NCI-H146 treated with DMSO at 0.1 percent for 48 hours (cell line): Measurements from ENCODE around the gene NR5A2.

Source experiments
- DNase-seq: peaks from one replicate; lab custom pipeline; 2025; ENCODE audit not compliant: unreplicated experiment; lab: John Stamatoyannopoulos, UW

The NR5A2 gene

DNA sequence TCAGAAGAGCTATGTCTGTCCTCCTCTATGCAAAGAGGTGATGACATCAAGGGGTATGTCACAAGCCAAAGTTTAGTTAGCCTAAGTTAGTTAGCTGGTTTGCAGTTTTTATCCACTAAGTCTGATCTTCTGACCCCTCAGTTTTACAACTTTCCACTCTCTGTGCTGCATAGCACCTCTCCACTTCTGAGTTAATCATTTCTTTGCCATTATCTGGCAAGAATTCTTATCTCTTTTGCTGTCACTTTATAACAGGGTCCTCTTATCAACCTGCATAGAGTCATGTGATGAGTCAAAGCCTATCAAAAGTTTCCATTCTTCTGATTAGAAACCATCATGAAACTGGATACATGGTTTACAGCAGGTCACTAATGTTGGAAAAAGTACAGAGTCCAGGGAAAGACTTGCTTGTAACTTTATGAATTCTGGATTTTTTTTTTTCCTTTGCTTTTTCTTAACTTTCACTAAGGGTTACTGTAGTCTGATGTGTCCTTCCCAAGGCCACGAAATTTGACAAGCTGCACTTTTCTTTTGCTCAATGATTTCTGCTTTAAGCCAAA is at the start of gene NR5A2:
NR5A2 (plus strand) TSS at position 447 of the 560 bp plus-strand sequence. CDS start 138 bp downstream, outside the sequence.
- DNase-seq, result no peak

DNA sequence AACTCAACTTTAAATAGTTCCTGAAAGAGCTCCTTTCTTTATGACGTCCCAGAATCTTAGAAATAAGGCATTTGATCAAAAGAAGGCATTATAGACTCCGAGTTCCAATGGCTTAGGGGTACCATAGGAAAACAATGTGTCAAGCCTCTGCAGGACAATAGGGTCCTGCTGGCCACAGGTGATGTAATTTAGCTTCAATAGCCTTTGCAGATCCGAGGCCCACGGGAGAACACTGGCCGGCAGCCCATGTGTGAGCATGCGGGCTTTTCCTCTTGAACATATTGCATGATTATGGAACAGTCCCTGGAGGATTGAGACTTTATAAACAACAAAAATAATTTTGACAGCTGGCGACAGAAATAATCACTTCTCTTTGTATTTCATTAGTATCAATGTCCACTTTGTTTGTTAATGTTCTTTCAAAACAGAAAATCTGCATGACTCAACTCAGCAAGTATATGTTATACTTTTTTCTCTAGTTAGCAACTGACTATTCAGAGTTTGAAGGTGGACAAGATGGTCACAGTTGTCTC is 49.0 kb upstream of the NR5A2 start:
- DNase-seq, result no peak

DNA sequence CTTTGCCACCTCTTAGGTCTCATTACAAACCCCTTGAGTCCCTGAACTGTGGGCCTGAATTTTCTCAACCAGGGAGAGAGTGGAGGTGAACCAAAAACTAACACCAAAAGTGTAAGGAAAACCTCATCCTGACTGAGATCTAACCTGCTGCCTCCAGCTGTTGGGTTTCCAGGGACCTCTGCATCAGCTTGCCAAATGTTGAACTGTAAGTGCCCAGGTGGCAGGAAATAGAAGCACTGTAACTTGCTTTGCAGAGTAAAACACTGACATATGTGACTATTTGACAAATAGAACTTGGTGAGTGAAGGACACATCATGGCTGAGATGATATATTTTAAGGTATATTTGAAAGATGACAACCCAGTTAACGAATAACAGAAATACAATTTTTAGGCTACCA is 48.4 kb upstream of the NR5A2 start:
- DNase-seq, result no peak

DNA sequence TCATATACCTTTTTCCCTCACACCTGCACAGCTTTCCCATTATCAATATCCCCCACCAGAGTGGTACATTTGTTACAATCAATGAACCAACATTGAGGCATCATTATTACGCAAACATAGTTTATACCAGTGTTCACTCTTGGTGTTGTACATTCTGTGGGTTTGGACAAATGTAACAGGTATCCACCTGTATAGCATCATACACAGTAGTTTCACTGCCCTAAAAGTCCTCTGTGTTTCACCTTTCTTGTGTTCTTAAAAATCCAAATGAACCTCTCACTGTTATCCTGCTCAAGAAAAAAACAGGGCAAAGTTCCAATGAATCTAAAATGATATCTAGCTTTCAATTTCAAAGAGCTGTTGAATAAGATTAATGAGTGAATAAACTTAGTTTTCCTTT is 45.9 kb upstream of the NR5A2 start:
- no peak for DNase-seq

DNA sequence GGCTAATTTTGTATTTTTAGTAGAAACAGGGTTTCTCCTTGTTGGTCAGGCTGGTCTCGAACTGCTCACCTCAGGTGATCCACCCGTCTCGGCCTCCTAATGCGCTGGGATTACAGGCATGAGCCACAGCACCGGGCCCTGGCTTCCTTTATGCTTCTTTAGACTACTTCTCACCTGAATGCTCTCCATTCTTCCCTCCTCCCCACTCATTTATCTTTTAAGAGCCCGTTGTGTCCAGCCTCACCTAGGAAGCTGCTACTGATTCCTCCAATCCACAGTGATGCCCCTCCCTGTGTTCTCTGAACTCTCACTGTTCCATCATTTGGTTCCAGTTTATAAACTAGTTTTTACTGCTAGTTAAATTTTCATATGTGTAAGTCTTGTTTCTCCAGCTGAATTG is 44.9 kb upstream of the NR5A2 start:
- no peak for DNase-seq

DNA sequence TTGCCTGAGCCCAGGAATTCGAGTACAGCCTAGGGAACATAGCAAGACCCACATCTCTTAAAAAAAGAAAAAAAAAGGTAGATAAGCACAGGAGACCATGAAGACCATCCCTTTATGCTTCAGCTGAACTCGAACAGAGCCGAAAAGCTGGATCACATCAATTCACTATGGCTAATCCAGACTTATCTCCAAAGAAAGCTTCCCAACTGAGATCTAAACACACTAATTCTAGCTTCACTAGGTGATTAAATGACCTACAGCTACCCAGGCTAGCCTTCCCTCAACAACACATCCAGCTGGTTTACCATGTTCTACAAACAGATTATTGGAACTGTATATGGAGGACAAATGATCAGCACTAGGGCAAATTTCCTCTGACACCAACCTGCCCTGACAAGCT is 44.0 kb upstream of the NR5A2 start:
- no peak for DNase-seq

DNA sequence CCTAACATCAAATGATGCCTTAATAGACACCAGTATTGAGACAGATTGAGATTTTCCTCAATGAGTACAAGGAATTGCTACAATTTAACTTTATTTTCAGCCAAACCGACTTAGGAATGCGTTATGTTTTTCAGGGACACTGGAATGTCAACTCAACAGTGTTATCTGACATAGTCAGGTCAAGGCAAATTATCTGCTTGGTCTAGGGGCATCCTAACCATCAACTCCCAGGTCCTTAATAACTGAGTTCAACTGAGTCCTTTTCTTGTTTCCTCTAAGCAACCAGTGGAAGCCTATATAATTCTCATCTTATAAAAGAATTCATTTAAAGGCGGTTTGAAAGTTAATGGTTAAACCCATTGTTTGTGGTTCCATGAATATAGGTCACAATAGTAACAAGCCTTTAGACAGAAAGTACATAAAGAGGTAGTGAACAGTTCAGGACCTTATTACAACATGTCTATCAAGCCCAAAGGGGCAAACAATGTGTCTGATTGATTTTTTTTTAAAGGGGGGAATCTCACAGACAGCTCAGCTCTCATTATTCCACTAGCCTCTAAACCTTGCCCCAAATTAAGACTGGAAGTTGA is 32.3 kb upstream of the NR5A2 start:
- DNase-seq, result no peak

DNA sequence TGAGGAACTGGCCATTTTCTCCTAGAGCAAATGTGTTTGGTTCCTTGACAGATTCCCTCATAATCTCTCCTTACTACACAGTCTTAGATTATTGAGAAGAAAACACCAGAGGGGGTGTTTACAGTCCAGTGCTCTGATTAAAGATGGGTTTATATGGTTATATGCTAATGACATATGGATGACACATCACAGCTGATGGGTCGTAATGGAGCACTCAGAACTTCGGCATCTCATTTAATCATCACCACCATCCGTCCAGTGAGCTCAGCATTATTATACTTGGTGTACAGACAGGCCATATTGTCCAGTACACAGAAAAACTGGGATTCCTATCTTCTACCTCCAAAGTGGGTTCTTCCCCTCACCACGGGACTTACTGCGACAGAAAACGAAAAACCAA is 22.3 kb upstream of the NR5A2 start:
- DNase-seq, result no peak

DNA sequence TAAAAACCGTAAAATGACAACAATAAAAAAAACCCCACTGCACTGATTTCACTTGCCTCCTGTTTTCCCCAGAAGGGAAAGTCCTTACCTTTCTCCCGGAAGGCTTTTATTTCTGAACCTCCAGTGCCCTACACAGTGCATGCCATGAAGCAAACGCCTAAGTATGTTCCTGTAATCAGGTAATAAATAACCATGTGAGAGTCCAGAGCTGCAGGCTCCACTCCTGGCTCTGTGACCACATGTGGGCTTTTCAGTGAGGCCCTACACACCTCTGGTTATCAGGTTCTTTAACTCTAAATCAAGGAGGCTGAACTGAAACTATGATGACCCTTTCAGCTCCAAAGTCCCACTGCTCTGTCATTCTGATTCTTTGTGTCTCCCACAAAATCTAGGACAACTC is 20.8 kb upstream of the NR5A2 start:
- no peak for DNase-seq

DNA sequence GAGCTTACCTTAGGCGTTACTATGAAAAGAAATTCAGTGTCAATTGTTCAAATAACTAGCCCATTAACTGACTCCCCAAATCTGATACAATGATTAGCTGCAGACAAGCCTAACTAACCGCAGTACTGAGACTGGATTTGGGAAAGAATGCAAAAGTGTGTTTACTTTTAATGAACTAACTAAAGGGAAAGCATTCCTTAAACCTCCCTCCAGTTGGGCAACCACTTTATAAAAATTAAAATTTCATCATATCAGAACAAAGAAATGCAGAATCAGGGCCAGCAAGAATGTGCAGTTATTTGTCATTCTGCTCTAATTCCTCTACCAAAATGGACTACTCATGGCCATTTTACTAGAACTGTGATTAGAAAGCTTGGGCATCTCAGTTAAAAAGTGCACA is 11.7 kb upstream of the NR5A2 start:
- DNase-seq, result no peak

DNA sequence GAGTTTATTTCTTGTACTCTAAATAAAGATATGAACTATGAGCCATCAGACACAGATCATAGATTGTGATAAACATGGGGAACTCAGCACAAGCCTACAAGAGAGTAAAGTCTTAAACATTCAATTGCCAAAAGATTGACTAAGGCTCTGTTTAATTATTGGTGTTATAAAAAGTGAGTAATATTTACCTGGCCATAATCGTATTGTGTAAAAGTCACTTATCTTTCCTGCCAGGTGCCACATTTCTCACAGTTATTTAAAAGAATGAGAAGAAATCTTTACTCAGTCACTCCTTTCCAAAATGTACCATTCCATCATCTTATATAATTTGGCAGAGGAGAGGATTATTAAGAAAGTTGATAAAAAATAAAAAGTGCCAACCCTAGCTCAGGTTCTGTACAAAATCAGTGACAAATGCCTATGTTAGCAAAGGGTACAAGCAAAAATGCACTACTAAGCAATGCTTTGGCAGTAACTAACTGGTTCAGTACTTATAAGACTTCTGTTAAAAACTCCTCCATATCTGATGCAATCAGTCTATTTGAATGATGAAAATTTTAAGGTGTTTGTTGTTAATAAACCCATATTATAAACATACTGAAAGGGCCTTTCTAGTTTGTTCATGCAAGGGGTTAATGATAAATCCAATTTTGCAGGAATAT is 5.8 kb upstream of the NR5A2 start:
- no peak for DNase-seq

DNA sequence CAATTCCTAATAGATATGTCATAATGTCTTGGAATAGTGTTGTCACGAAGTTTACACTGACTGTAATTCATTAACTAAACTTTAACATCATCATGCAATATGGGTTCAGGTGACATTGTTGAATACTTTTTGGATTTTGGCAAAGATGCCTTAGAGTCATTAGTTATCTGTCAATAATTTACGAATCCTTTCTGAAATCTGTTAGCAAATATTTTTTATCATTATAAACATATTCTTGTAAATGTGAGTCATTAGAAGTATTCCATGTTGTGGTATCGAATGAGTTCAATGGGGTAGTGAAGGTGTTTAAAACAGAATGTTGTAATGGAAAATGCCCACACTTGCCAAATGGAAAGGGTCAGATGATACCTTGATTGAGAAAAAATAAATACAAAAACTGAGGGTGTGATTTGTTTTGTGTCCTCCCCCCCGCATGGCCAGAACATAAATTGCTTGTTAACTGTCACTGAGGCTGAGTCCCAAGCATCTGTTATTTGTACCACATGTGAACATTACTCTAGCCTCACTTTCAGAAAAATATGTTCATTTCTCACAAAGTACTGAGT is 5.2 kb upstream of the NR5A2 start:
- no peak for DNase-seq

DNA sequence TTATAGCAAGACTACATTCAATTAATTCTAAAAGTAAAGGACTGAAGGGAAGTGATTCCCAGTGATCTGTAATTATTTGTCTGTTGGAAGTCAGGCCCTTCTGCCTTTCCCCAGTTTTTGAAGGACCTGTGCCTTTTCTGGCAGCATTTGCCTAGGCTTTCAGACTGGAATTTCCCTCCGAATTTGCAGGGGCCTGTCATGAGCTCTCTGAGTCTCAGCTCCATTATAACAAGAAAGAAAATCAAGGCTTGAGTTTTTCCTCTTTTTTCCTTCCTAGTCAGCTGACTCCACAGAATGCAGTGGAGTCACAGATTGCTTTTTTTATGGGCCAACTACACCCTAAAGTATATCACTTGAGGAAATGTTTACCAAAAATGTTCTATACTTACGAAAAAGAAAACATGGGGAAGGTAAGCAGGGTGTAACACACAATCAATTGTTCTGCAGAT is 1.1 kb downstream of the NR5A2 start:
- no peak for DNase-seq

DNA sequence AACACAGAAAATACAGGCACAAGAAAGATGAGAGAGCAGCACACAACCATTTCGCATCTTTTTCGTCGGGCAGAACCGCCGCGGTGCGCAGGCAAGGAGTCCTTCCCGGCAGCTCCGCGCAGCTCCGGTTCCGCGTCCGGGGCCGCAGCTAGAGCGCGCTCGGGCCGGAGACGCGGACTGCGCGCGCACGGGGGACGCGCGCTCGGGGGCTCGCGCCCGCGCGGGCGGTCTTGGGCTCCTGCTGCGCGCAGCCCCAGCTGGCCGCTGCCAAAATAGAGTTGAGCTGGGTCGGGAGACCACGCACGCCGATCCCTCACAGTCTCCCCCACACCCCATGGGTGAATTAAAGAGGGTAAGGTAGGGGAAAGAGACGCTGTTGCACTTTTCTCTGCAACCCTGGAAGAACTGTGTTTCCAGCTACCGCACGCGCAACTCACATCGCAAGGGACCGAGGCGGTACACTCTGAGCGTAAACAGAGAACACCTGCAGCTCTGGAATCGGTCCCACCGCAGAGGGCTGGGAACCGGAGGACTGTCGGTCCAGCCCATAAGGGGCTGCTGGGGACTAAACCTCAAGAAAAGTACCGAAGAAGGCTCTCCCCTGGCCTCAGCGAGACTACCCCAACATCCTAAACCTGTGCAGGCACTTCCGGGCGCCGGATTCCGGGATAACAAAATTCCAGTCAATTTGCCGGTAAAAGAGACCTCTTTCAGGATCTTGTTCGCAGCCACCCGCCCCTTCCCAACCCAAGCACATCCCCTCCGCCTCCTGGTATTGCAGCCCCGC is 1.7 kb downstream of the NR5A2 start:
- no peak for DNase-seq

DNA sequence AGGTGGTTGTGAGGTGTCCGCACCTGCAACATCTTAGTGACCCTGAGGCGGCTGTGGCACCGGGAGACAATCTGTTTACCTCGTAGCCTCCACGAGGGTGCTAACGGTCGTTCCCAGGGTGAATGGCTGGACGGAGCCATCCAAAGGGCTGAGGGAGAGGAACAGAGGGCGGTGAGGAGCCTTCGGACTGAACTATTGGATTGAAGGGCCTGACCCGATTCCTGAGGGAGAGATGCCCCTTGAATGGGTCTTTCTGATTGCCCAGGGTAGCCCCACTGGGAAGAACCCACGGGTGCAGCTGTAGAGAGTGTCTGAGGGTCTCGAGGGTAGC is 2.3 kb downstream of the NR5A2 start:
- no peak for DNase-seq

DNA sequence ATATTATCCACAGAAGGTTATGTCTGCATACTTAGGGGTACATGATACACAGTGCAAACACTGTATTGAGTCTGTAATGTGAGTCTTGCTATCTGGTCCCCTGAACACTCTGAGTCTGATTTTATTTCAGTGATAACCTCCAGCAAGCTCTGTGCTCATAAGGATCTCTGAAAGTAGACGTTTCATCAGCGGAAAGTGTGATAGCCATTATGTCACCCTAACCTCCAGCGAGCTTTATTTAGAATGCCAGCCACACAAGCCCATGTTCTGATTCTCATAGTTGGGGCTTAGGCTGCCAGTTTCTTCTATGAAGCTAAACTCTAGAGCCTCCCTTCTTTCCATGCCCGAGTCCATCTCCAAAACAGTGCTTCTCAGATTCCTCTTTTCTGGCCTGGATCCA is 3.3 kb downstream of the NR5A2 start:
- DNase-seq, result no peak

DNA sequence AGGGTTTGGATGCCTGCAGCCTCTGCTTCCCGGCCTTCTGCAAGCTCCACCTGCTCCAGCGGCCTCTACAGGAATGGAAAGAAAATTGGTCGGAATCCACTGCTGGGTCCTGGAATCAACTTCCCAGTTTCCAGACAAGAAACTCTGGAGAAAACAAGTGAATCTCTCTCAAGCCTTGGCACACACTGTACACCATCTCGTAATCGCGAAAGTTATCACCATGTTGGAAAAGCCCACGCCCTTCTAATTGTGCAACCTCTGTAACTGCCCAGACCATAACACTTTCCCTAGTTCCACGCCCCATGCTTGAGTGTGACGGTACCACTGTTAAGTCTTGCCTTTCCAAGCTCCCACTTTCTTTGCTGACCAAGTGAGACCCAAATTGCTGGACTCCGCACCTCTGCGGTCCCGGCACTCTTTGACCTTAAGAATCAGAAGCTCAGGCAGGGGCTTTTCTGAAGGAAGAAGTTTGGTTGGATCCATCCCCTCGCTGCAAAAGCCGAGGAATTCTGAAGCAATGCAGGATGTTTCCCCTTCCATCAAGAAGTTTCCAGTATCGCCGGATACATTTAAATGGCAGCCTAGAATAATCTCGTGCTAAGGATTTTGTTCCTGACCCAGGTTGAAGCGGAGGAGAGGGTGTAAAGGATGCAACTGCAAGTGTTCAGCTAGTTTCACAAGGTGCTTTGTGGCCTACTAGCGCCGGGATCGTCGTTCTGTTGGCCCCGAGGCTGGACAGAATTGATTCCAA is 6.2 kb downstream of the NR5A2 start:
- no peak for DNase-seq

DNA sequence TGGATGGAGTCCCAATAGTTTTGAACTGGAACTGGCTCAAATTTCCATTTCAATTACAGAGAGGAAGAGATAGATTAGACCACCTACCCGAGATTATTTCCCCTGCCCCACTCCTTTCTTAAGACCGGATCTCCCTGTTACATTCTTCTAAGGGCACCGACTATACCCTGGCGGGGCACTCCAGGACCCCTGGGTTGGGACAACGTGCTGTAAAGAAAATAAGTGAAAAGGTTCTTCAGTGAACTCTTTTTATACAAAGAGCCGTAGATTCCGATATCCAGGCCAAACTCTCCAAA is 6.7 kb downstream of the NR5A2 start:
- DNase-seq, result no peak

DNA sequence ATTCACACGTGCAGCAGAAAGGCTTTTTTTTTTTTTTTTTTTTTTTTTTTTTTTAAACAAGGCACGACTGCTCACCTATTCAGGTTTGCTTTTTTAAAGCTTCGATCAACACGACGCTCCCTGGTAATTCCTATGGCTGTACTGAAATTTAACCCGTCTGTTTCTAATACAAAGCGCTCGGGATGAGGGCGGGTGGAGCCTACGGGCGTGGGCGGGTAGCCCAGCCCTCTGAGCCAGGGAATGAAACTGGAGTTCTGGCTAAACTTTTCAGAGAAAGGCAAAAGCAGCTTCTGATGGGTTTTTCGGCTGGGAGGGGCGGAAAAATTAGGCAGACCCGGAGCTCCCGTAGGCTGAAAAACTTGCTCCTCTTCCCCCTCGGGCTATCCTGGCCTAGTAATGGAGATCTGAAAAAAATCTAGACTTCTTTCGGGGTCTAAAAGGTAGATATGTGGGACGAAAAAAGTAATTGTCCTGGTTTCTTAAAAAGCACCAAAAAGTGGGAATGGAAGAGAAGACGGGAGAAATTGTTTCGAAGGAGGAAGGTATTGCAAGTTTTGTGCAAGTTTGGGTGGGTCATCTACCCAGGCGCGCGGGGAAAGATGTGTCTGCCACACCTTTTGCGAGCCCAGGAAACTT is 7.4 kb downstream of the NR5A2 start:
- DNase-seq, result no peak

DNA sequence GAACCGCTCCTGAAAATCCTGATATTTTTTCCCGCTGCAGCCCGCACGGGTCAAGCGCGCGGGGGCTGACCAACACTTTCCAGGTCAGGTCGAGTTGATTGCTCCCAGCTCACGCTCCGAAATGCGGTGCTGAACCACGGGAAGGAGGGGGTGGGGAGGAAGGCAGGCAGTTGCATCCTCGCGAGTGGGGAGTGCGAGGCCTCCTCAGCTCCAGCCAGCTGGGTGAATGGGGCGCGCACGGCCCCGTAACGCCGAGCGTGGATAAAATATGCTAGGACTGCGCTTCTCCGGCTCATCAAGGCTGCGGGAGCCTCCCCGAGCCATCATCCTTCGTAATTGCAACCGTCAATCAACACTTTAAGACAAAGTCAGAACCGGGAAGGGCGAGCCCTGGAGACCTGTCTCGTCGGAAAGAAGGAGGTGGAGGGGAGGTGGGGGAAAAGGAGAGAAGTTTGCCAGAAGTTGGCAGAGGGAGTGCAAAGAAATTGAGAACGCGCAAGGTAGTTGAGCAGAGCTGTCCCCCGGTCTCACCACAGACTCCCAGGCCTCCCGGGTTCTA is 8.0 kb downstream of the NR5A2 start:
- DNase-seq, result no peak
